Measurements from ENCODE around the gene ZC3H18. TPM values are rescaled to one million over a fixed set of nuclear protein-coding genes. Genes with fewer than 3 reads are reported as not detected.

ZC3H18 gene
- total RNA-seq, 1 donor from 2014 or later: 50.2 TPM

DNA sequence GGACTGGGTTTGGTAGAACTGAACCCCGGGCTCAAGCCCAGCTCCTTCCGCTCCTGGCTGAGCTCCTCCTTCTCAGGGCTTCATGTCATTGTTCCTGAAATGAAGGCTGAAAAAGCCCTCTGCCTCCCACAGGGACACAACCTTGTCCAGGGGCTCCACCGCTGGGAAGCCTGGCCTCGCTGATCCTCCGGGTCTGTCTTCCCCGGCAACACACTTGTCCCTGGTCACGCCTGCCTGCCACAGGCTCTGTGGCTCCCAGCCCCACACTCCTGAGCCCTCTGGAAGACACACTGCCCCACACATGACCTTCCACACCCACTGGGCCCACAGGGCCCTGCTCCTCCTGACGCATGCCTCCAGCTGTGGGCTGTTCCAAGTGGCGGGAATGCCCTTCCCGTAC lies 18.0 kb upstream of the ZC3H18 start:
- DNase-seq (ENCODE audit: extremely low spot score, unreplicated experiment): no peak
- no peak overlapping the region for H3K27ac Mint-ChIP-seq (ENCODE audit: unreplicated experiment)
- H3K36me3 Mint-ChIP-seq (ENCODE audit: unreplicated experiment): no peaks in the 10 kb centered on the region
- TF ChIP-seq CTCF (IDR thresholded peaks at IDR 0.05): no peak
- H3K9me3 Mint-ChIP-seq (ENCODE audit: unreplicated experiment): no peaks in the 10 kb centered on the region
- peaks cover 24% of the 10 kb centered on the region for H3K27me3 Mint-ChIP-seq (ENCODE audit: unreplicated experiment)
- peaks cover 9% of the 10 kb centered on the region for H3K4me1 Mint-ChIP-seq (ENCODE audit: unreplicated experiment)
- H3K4me3 Mint-ChIP-seq (ENCODE audit: unreplicated experiment): no peak overlapping the region

GRCh38 chr16:88552815-88553214 lies 17.4 kb upstream of the ZC3H18 start:
- Mint-ChIP-seq H3K9me3 (ENCODE audit: unreplicated experiment) (no peaks in the 10 kb centered on the region), H3K4me1 (ENCODE audit: unreplicated experiment) (peaks cover 9% of the 10 kb centered on the region), H3K36me3 (ENCODE audit: unreplicated experiment) (no peaks in the 10 kb centered on the region), H3K27ac (ENCODE audit: unreplicated experiment) (no peak overlapping the region), H3K4me3 (ENCODE audit: unreplicated experiment) (no peak overlapping the region), H3K27me3 (ENCODE audit: unreplicated experiment) (peaks cover 26% of the 10 kb centered on the region)
- TF ChIP-seq CTCF (IDR thresholded peaks at IDR 0.05): no peak
- DNase-seq (ENCODE audit: extremely low spot score, unreplicated experiment): no peak

DNA sequence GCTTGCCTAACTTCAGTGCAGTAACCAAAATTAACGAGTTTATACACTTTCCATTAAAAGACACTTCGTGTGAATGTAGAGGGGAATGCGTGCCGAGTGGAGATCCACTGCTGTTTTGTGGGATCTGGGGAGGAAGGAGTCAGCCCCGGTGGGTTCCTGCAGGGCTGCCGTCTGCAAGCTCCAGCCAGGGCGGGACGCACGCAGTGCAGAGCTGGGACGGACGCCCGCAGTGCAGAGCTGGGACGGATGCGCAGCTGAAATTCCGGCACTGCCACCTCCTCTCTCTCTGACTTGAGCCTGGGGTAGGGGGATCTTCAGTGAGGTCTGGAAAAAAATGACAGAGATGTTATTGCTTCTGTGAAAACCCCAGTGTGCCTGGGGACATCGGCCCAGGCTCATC lies 16.5 kb upstream of the ZC3H18 start:
- TF ChIP-seq CTCF (IDR thresholded peaks at IDR 0.05): no peak
- no peaks in the 10 kb centered on the region for H3K36me3 Mint-ChIP-seq (ENCODE audit: unreplicated experiment)
- no peak for DNase-seq (ENCODE audit: extremely low spot score, unreplicated experiment)
- H3K27ac Mint-ChIP-seq (ENCODE audit: unreplicated experiment): no peak overlapping the region
- H3K27me3 Mint-ChIP-seq (ENCODE audit: unreplicated experiment): peaks cover 27% of the 10 kb centered on the region
- no peak overlapping the region for H3K4me3 Mint-ChIP-seq (ENCODE audit: unreplicated experiment)
- peaks cover 9% of the 10 kb centered on the region for H3K4me1 Mint-ChIP-seq (ENCODE audit: unreplicated experiment)
- H3K9me3 Mint-ChIP-seq (ENCODE audit: unreplicated experiment): no peaks in the 10 kb centered on the region

GRCh38 chr16:88554711-88555264 lies 15.4 kb upstream of the ZC3H18 start:
- Mint-ChIP-seq H3K36me3 (ENCODE audit: unreplicated experiment) (no peaks in the 10 kb centered on the region), H3K4me3 (ENCODE audit: unreplicated experiment) (no peak overlapping the region), H3K4me1 (ENCODE audit: unreplicated experiment) (peaks cover 12% of the 10 kb centered on the region), H3K27ac (ENCODE audit: unreplicated experiment) (no peak overlapping the region), H3K9me3 (ENCODE audit: unreplicated experiment) (no peaks in the 10 kb centered on the region), H3K27me3 (ENCODE audit: unreplicated experiment) (peaks cover 29% of the 10 kb centered on the region)
- no peak for TF ChIP-seq CTCF (IDR thresholded peaks at IDR 0.05)
- no peak for DNase-seq (ENCODE audit: extremely low spot score, unreplicated experiment)

DNA sequence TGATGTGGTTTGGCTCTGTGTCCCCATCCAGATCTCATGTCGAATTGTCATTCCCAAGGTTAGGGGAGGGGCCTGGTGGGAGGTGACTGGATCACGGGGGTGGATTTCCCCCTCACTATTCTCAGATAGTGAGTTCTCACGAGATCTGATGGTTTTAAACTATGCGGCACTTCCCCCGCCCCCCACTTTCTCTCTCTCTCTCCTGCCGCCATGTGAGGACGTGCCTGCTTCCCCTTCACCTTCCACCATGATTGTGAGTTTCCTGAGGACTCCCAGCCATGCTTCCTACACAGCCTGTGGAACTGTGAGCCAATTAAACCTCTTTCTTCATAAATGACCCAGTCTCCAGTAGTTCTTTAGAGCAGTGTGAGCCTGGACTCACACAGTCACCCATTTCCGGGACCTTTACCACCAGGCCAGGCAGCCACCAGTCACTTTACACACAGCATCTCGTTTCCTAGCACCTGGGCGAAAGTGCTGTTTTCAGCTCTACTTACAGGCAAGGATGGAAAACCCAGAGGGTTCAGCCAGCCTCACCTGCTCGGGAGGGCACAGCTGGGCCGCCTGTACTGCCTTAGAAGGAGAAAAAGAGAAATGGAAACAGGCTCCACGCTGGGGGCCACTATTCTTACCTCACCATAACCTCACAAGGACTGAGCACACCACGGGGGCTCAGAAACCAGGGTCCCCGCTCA lies 13.8 kb upstream of the ZC3H18 start:
- peaks cover 12% of the 10 kb centered on the region for H3K4me1 Mint-ChIP-seq (ENCODE audit: unreplicated experiment)
- no peak overlapping the region for H3K4me3 Mint-ChIP-seq (ENCODE audit: unreplicated experiment)
- no peaks in the 10 kb centered on the region for H3K9me3 Mint-ChIP-seq (ENCODE audit: unreplicated experiment)
- no peak for DNase-seq (ENCODE audit: extremely low spot score, unreplicated experiment)
- no peak overlapping the region for H3K27ac Mint-ChIP-seq (ENCODE audit: unreplicated experiment)
- H3K27me3 Mint-ChIP-seq (ENCODE audit: unreplicated experiment): peaks cover 29% of the 10 kb centered on the region
- TF ChIP-seq CTCF (IDR thresholded peaks at IDR 0.05): no peak
- no peaks in the 10 kb centered on the region for H3K36me3 Mint-ChIP-seq (ENCODE audit: unreplicated experiment)

Measured in osteocyte (in vitro differentiated cells).